ENCODE results near the gene SFTPD.
"Not testable (repeated sequence)": the region's sequence is repeated elsewhere in the genome, so short reads cannot be mapped to it uniquely, and the experiment has no call there.

SFTPD gene

GRCh38 chr10:79948976-79949722, at the start of gene SFTPD:
Gene SFTPD, minus strand, starts transcription at chr10:79949105. Its CDS starts 2,446 bp downstream, at chr10:79946659.
- peak; percentile 41 for DNase-seq

GRCh38 chr10:79995979-79996634, 47.2 kb upstream of the SFTPD start:
- DNase-seq = peak; percentile 32

- no peak for DNase-seq
These were observed 45.7 kb upstream of the SFTPD start for GRCh38 chr10:79994556-79994955.

GRCh38 chr10:79988199-79988598, 39.3 kb upstream of the SFTPD start:
- DNase-seq = not testable (repeated sequence)

GRCh38 chr10:79986661-79987060, 37.8 kb upstream of the SFTPD start:
- DNase-seq = not testable (repeated sequence)

- no peak for DNase-seq
These were observed 36.7 kb upstream of the SFTPD start for GRCh38 chr10:79985481-79986072.

- no peak for DNase-seq
These were observed 35.9 kb upstream of the SFTPD start for GRCh38 chr10:79984851-79985250.

GRCh38 chr10:79983286-79983909, 34.5 kb upstream of the SFTPD start:
- DNase-seq = no peak

GRCh38 chr10:79982861-79983260, 34.0 kb upstream of the SFTPD start:
- DNase-seq = no peak

- peak; percentile 10 for DNase-seq
These were observed 33.5 kb upstream of the SFTPD start for GRCh38 chr10:79982362-79982800.

GRCh38 chr10:79981450-79982361, 32.8 kb upstream of the SFTPD start:
- peak; percentile 68 for DNase-seq

- no peak for DNase-seq
These were observed 31.8 kb upstream of the SFTPD start for GRCh38 chr10:79980711-79981110.

- DNase-seq = no peak
These were observed 31.2 kb upstream of the SFTPD start for GRCh38 chr10:79979976-79980687.

GRCh38 chr10:79979310-79979975, 30.5 kb upstream of the SFTPD start:
- DNase-seq = no peak

- peak; percentile 7 for DNase-seq
These were observed 28.1 kb upstream of the SFTPD start for GRCh38 chr10:79976999-79977398.

GRCh38 chr10:79970062-79970461, 21.2 kb upstream of the SFTPD start:
- DNase-seq = no peak

GRCh38 chr10:79947787-79948424, 999 bp downstream of the SFTPD start:
- DNase-seq = no peak

GRCh38 chr10:79947083-79947415, 1.9 kb downstream of the SFTPD start:
- no peak for DNase-seq

- no peak for DNase-seq
These were observed 2.4 kb downstream of the SFTPD start for GRCh38 chr10:79946271-79947082.
